Forelimb muscle (tissue), 1 donor: Measurements from ENCODE around the gene SETMAR. TPM values are rescaled to one million over a fixed set of nuclear protein-coding genes. Genes with fewer than 3 reads are reported as not detected.

Experiments
- DNase-seq: peaks from one replicate; pipeline ENCODE4 v3.0.0-alpha.2; 2013; ENCODE audit warnings: low read depth
- polyA plus RNA-seq: library from polyadenylated mRNA; unstranded; fragments of 120-200 nt; gene quantifications from one replicate; pipeline ENCODE4 v1.2.1, GENCODE V29; 2013; ENCODE audit not compliant: insufficient read length

SETMAR gene
- polyA plus RNA-seq, 1 donor = 15.4 TPM

DNA sequence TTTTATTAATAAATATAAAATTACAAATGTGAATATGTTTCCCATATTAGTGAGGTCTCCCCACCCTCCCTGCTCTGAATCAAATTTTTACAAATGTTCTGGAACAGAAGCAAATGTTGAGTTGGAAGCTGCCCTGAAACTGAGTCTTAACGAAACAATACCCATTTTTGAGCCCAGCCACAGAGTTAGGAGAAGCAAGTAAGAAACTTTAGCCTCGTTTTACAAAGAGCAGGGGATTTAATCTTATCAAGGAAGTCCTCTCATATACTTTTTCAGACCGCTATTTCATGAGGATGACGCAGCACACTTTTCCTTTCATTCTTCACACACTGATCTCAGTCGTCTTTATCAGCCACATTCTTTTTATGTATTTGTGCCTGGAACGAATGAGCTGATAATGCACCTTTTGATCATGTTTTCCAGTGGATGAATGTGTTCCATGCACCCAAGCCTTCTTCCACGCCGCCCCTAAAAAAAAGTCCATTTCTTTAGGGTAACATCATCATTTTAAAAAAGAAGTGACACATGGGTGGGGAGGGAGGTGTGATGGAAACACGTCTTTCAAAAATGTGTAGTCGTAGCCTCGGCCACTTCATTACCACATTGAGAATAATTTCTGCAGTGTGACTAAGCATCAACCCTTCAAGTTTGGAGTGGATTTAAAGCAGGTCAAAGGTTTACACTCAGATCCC is 48.1 kb downstream of the SETMAR start:
- no peak for DNase-seq

DNA sequence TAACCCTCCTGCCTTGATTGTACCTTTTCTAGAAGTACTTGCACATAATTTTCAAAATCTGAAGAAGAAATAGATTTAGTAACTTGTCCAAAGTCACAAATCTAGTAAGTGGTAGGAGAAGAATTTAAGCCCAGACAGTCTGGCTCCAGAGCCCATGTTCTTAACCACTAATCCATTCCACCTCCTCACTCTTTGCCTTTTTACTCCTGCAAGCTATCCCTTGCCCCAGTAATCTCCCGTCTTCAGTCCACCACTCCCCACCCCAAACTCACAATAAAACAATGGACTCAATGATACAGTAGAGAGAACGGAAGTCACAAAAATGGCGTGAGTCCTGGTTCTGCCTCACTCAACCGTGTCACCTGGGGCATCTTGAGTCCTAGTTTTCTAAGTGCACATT is 48.7 kb downstream of the SETMAR start:
- no peak for DNase-seq

DNA sequence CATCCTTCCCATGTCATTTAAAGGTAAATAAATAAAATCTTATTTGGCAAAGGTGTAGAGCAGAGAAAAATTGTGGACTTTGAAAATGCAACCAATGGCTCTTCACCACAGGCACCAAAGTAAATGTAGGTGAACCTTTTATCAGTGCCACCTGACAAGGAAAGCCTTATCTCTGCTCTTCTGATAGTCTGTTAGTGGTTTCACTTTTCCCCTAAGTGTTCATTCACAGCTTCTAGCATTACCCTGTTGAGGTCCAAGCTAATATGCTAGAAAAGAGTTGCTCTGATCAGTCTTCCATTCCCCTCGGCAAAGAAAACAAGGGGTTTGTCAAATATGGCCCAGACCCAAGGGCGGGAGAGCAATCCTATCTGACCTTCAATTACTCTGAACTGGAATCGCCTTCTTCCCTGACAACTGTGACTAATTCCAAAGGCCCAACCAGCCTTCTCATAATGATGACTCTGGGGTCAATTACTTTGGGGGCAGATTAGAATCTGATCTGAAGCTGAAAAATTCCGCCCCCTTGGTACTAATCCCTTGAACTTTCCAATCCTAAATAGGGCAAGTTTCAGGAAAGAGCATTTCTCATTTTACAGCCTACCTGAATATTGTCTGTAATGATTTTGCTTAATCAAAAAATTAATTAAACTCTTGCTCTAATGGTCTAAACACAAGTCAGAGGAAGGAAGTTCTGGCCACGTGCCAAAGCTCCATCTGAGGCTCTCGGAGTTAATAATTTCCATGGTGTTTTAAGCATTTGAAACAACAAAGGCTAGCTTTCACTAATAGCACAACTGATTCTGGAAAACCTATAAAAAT is 52.4 kb downstream of the SETMAR start:
- DNase-seq = no peak

GRCh38 chr3:4356220-4356540 is 53.0 kb downstream of the SETMAR start:
- DNase-seq = no peak

DNA sequence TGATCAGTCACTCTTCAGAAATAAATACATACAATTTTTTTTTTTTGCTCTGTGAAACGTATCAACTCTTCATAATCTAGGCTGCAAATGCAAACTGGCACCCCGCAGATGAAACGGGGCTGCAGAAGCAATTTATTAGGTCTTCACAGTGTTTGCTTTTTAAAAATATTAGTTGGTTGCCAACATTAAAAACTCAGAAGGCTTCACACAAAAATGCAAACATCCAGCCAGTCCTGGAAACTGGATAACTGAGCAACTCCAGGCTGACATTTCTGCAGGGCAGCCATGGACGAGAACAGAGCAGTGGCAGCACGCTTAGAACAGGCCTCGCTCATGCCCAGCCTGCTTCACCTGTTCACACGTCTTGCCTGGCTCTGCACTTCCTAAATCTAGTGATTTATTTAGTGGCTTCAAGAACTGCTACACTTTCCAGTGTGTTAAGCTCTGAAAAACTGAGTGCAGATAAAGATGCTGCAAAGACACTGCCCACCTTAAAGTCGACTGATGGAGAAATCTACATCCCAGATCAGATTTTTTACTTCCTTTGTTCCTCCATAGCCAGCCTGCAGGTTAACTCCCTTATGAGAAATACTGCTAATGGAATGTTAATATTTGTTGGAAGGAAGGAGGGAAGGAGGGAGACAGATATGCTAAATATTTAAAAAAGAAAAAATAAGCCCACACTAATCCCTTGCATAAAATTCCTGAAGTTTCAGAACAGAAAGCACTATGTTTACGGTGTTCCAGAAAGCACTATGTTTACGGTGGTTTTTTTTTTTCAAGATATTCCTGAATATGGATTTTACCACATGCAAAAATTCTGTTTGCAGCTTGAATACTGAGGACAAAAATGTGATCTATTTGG is 53.6 kb downstream of the SETMAR start:
- DNase-seq = no peak

DNA sequence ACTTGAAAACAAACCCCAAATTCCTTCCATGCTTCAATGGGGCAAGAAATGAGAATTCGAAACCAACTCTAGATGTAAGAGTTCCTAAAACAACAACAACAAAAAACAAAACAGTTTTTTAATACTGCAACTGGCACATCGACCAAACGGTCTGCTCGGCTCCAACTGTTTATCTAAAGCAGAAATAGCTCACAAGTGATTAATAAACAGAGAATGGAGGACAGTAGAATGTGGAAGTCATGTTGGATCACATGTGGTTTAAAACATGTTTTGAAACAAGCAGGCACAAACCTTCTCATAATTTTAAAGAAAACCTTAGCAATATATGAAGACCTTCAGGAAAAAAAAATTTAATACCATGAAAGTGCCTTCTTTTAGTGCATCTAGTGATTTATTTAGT is 55.1 kb downstream of the SETMAR start:
- no peak for DNase-seq

GRCh38 chr3:4359805-4360502 is 56.8 kb downstream of the SETMAR start:
- DNase-seq = no peak

- no peak for DNase-seq
Observed at GRCh38 chr3:4360817-4361216, 57.6 kb downstream of the SETMAR start.

- no peak for DNase-seq
Observed at GRCh38 chr3:4362523-4362922, 59.4 kb downstream of the SETMAR start.

Other genes with a start within 250 kb of the SETMAR start
- 10.9 TPM for gene SUMF1, start 163.9 kb downstream of the SETMAR start, polyA plus RNA-seq
- gene ITPR1, start 190.0 kb downstream of the SETMAR start, polyA plus RNA-seq = 16.4 TPM